Measurements from ENCODE around the gene ZDHHC9.

DNA sequence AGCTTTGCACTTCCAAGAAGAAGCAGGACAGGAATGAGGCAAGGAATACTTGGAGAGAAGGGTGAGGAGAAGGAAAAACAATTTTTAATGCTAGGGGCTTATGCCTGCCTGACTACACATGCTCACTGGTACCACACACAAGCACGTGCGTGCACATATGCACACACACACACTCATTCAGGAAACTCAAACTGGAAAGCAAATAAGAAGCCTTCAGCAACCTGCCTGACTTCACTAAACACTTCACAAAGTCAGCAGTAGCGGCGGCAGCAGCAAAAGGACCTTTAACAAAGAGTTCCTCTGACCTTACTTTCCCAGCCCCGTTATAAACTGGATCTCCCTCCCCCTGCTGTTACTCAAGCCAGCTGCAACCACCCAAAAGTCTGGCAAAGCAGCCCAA lies 3.3 kb downstream of the ZDHHC9 start:
- no peak for TF ChIP-seq POLR2A (IDR thresholded peaks at IDR 0.05)
- TF ChIP-seq, protein P1, sequence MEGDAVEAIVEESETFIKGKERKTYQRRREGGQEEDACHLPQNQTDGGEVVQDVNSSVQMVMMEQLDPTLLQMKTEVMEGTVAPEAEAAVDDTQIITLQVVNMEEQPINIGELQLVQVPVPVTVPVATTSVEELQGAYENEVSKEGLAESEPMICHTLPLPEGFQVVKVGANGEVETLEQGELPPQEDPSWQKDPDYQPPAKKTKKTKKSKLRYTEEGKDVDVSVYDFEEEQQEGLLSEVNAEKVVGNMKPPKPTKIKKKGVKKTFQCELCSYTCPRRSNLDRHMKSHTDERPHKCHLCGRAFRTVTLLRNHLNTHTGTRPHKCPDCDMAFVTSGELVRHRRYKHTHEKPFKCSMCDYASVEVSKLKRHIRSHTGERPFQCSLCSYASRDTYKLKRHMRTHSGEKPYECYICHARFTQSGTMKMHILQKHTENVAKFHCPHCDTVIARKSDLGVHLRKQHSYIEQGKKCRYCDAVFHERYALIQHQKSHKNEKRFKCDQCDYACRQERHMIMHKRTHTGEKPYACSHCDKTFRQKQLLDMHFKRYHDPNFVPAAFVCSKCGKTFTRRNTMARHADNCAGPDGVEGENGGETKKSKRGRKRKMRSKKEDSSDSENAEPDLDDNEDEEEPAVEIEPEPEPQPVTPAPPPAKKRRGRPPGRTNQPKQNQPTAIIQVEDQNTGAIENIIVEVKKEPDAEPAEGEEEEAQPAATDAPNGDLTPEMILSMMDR (IDR thresholded peaks at IDR 0.05): no peak
- TF ChIP-seq EP300 (IDR thresholded peaks at IDR 0.05): no peak

All from ovary (tissue), 3 donors.